ENCODE results near the gene CYP8B1. TPM values are rescaled to one million over a fixed set of nuclear protein-coding genes. Genes with fewer than 3 reads are reported as not detected.
A peak's percentile ranks its signal among the peaks of the same experiment; 100 is the strongest.

The CYP8B1 gene
- total RNA-seq, 2 donors from 2014 or later = not detected

DNA sequence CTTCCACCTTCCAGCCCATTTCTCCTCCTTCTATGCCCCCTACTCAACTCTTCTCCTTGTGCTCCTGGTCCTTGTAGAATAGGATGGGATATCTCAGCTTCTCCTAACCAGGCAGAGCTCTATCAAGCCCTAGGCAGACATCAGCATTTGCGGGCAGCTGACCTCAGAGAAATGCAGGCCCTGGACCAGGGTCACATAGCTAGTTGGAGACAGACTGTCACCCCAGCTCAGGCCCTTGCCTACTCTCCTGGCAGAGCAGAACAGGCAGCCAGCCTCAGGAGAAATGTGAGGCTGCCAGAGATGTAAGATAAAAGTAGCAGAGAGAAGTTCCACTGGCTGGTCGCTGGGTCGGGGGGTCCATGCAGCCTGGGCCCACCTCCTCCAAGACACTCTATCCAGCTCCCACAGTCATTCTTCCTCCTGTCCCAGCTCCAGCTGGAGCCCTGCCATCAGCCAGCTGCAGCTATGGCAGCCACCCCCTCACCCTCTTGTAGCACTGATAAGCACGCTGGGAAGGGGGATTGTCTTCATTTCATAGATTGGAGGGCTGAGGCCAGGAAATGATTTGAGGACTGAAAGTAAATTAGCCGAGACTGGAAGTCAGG, 4.0 kb downstream of the CYP8B1 start:
- DNase-seq (ENCODE audit: low spot score) (no peak), ATAC-seq (ENCODE audit: insufficient number of reproducible peaks, low FRiP score, low read depth) (no peak)
- Histone ChIP-seq H3K4me3 (no peak overlapping the region), H3K27me3 (replicated peaks; ENCODE audit: insufficient read depth) (no peaks in the 10 kb centered on the region), H3K27ac (peak overlapping the region in 1 of 2 donors; percentile 31), H3K4me1 (ENCODE audit: control insufficient read depth in 1 of 2, low read depth in 2 of 2) (peaks cover 0 to 6% of the 10 kb centered on the region in 2 donors), H3K9me3 (no peaks in the 10 kb centered on the region), H3K36me3 (no peaks in the 10 kb centered on the region)
- TF ChIP-seq, protein P1, sequence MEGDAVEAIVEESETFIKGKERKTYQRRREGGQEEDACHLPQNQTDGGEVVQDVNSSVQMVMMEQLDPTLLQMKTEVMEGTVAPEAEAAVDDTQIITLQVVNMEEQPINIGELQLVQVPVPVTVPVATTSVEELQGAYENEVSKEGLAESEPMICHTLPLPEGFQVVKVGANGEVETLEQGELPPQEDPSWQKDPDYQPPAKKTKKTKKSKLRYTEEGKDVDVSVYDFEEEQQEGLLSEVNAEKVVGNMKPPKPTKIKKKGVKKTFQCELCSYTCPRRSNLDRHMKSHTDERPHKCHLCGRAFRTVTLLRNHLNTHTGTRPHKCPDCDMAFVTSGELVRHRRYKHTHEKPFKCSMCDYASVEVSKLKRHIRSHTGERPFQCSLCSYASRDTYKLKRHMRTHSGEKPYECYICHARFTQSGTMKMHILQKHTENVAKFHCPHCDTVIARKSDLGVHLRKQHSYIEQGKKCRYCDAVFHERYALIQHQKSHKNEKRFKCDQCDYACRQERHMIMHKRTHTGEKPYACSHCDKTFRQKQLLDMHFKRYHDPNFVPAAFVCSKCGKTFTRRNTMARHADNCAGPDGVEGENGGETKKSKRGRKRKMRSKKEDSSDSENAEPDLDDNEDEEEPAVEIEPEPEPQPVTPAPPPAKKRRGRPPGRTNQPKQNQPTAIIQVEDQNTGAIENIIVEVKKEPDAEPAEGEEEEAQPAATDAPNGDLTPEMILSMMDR (IDR thresholded peaks at IDR 0.05) = no peak

GRCh38 chr3:42868841-42869240, 6.8 kb downstream of the CYP8B1 start:
- Histone ChIP-seq H3K4me1 (ENCODE audit: control insufficient read depth in 1 of 2, low read depth in 2 of 2) (peaks cover 0 to 6% of the 10 kb centered on the region in 2 donors), H3K4me3 (no peak overlapping the region), H3K27me3 (replicated peaks; ENCODE audit: insufficient read depth) (no peaks in the 10 kb centered on the region), H3K36me3 (no peaks in the 10 kb centered on the region), H3K27ac (no peak overlapping the region), H3K9me3 (no peaks in the 10 kb centered on the region)
- ATAC-seq (ENCODE audit: insufficient number of reproducible peaks, low FRiP score, low read depth) = no peak
- DNase-seq (ENCODE audit: low spot score) = no peak
- TF ChIP-seq, protein P1 (IDR thresholded peaks at IDR 0.05) = no peak

DNA sequence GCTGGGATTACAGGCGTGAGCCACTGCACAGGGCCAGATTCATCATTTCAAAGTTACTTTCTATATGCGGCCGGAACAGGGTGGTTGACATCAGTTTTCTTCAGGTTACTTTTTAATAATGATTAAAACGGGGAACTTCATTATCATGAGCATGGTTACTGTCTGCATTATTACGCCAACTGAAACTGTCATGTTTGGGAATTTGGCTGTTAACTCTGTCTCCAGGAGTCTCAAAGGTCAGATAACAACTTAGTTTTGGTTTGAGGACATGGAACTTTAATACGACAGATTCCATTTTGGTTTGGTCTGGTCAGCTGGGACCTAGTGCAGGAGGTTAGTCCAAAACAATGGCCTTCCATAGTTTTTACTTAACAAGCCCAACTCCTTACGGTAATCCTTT, 8.5 kb downstream of the CYP8B1 start:
- ATAC-seq (ENCODE audit: insufficient number of reproducible peaks, low FRiP score, low read depth) (no peak), DNase-seq (ENCODE audit: low spot score) (no peak)
- no peak overlapping the region for H3K4me3 ChIP-seq
- TF ChIP-seq, protein P1 (IDR thresholded peaks at IDR 0.05) = no peak
- H3K4me1 ChIP-seq (ENCODE audit: control insufficient read depth in 1 of 2, low read depth in 2 of 2) = peaks cover 0 to 4% of the 10 kb centered on the region in 2 donors
- no peak overlapping the region for H3K27ac ChIP-seq
- H3K27me3 ChIP-seq (replicated peaks; ENCODE audit: insufficient read depth) = no peaks in the 10 kb centered on the region
- H3K36me3 ChIP-seq = no peaks in the 10 kb centered on the region
- no peaks in the 10 kb centered on the region for H3K9me3 ChIP-seq

- TF ChIP-seq, protein P1 (IDR thresholded peaks at IDR 0.05) = no peak
- no peak for ATAC-seq (ENCODE audit: insufficient number of reproducible peaks, low FRiP score, low read depth)
- Histone ChIP-seq H3K4me1 (ENCODE audit: control insufficient read depth in 1 of 2, low read depth in 2 of 2) (no peaks in the 10 kb centered on the region), H3K27me3 (replicated peaks; ENCODE audit: insufficient read depth) (no peaks in the 10 kb centered on the region), H3K9me3 (no peaks in the 10 kb centered on the region), H3K36me3 (no peaks in the 10 kb centered on the region), H3K27ac (no peak overlapping the region), H3K4me3 (no peak overlapping the region)
- no peak for DNase-seq (ENCODE audit: low spot score)
Measured at GRCh38 chr3:42865256-42865655, 10.4 kb downstream of the CYP8B1 start.

DNA sequence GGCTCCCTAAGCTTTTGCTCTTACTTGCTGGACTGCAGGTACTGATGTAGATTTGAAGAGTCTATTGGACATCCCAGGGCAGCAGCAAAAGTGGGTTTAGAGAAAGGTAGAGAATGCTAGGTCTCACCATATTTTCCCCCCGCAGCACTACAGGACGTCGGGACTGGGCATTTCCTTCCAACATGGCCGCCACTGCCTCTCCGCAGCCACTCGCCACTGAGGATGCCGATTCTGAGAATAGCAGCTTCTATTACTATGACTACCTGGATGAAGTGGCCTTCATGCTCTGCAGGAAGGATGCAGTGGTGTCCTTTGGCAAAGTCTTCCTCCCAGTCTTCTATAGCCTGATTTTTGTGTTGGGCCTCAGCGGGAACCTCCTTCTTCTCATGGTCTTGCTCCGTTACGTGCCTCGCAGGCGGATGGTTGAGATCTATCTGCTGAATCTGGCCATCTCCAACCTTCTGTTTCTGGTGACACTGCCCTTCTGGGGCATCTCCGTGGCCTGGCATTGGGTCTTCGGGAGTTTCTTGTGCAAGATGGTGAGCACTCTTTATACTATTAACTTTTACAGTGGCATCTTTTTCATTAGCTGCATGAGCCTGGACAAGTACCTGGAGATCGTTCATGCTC, 11.2 kb downstream of the CYP8B1 start:
- H3K9me3 ChIP-seq = no peaks in the 10 kb centered on the region
- DNase-seq (ENCODE audit: low spot score) = no peak
- no peaks in the 10 kb centered on the region for H3K4me1 ChIP-seq (ENCODE audit: control insufficient read depth in 1 of 2, low read depth in 2 of 2)
- no peaks in the 10 kb centered on the region for H3K27me3 ChIP-seq (replicated peaks; ENCODE audit: insufficient read depth)
- no peak for ATAC-seq (ENCODE audit: insufficient number of reproducible peaks, low FRiP score, low read depth)
- no peak overlapping the region for H3K4me3 ChIP-seq
- TF ChIP-seq, protein P1 (IDR thresholded peaks at IDR 0.05) = no peak
- H3K27ac ChIP-seq = no peak overlapping the region
- no peaks in the 10 kb centered on the region for H3K36me3 ChIP-seq
